Keratinocyte (primary cell): ENCODE data around the gene STARD3. TPM values are rescaled to one million over a fixed set of nuclear protein-coding genes. Genes with fewer than 3 reads are reported as not detected.
A peak's percentile ranks its signal among the peaks of the same experiment; 100 is the strongest.

Source experiments
- DNase-seq: peaks from one replicate; pipeline ENCODE4 v3.0.0-alpha.2; 2011; ENCODE audit warnings: low read depth, missing footprints, low spot score
- FAIRE-seq: peaks from 2 replicates; lab custom pipeline; 2011; peaks lifted over from hg19 to GRCh38; lab: Jason Lieb, UNC
- H2AFZ ChIP-seq: 2 replicates; pipeline ENCODE4 v1.6.0; 2012; ENCODE audit warnings: low read length, control low read depth, inconsistent platforms; ENCODE audit not compliant: control insufficient read depth
- H3K27ac ChIP-seq: 2 replicates; pipeline ENCODE4 v1.5.1; 2011; ENCODE audit warnings: low read length; ENCODE audit not compliant: control insufficient read depth, insufficient read depth
- H3K27me3 ChIP-seq: 3 replicates; pipeline ENCODE4 v1.6.0; 2011; ENCODE audit warnings: low read length; ENCODE audit not compliant: control insufficient read depth, insufficient read depth; ENCODE audit errors: extremely low read depth
- H3K36me3 ChIP-seq, 2 experiments: 2 replicates in 1 of 2; 3 replicates in 1 of 2; pipeline ENCODE4 v1.5.1; 2011; ENCODE audit warnings: low read length in 2 of 2, mild to moderate bottlenecking in 1 of 2; ENCODE audit not compliant: control insufficient read depth in 2 of 2, insufficient read depth in 2 of 2; ENCODE audit errors: extremely low read depth in 1 of 2
- H3K4me1 ChIP-seq: 3 replicates; pipeline ENCODE4 v1.5.1; 2011; ENCODE audit warnings: low read length; ENCODE audit not compliant: control insufficient read depth, insufficient read depth; ENCODE audit errors: extremely low read depth
- H3K4me2 ChIP-seq: 3 replicates; pipeline ENCODE4 v1.6.0; 2011; ENCODE audit warnings: low read depth, low read length; ENCODE audit not compliant: control insufficient read depth, insufficient read depth; ENCODE audit errors: extremely low read depth
- H3K4me3 ChIP-seq, 3 experiments: fragments of 200-600 bp in 1 of 3; sonication (generic) in 1 of 3; 2 replicates in 2 of 3; 3 replicates in 1 of 3; pipeline ENCODE4 v1.5.1; 2011 to 2016; ENCODE audit warnings: low read length in 3 of 3, mild to moderate bottlenecking in 3 of 3, control low read depth in 2 of 3, inconsistent platforms in 1 of 3, low read depth in 1 of 3, mixed read lengths in 1 of 3, mixed run types in 1 of 3, moderate library complexity in 1 of 3; ENCODE audit not compliant: control insufficient read depth in 2 of 3, insufficient read depth in 2 of 3; ENCODE audit errors: extremely low read depth in 1 of 3
- H3K79me2 ChIP-seq: 2 replicates; pipeline ENCODE4 v1.6.0; 2012; ENCODE audit warnings: low read length; ENCODE audit not compliant: control insufficient read depth, insufficient read depth
- H3K9ac ChIP-seq: 3 replicates; pipeline ENCODE4 v1.6.0; 2011; ENCODE audit warnings: low read length; ENCODE audit not compliant: control insufficient read depth, insufficient read depth; ENCODE audit errors: extremely low read depth
- H3K9me1 ChIP-seq: 3 replicates; pipeline ENCODE4 v1.6.0; 2011; ENCODE audit warnings: low read length; ENCODE audit not compliant: control insufficient read depth, insufficient read depth; ENCODE audit errors: extremely low read depth
- H3K9me3 ChIP-seq: 2 replicates; pipeline ENCODE4 v1.5.1; 2012; ENCODE audit warnings: low read depth, low read length; ENCODE audit not compliant: control insufficient read depth
- H4K20me1 ChIP-seq: 3 replicates; pipeline ENCODE4 v1.6.0; 2011; ENCODE audit warnings: low read length; ENCODE audit not compliant: control insufficient read depth, insufficient read depth; ENCODE audit errors: extremely low read depth
- CTCF ChIP-seq, 3 experiments: IDR thresholded peaks in 1 of 3; conservative IDR thresholded peaks in 1 of 3; optimal IDR thresholded peaks in 1 of 3; 2 replicates in 2 of 3; 3 replicates in 1 of 3; pipeline versions ENCODE3 to v1.5.1; 2011; ENCODE audit warnings: low read length in 3 of 3, mild to moderate bottlenecking in 3 of 3, moderate library complexity in 2 of 3, control low read depth in 1 of 3, inconsistent platforms in 1 of 3; ENCODE audit not compliant: insufficient read depth in 2 of 3; ENCODE audit errors: extremely low read depth in 1 of 3
- EZH2 ChIP-seq: IDR thresholded peaks from one replicate; pipeline ENCODE4 v1.6.1; 2012; ENCODE audit warnings: inconsistent platforms, mild to moderate bottlenecking, low read length, moderate library complexity
- dilution Hi-C: fragments of 300-500 bp; cut with MboI; formaldehyde crosslinking; loops from one replicate; pipeline ENCODE4 v1.7.0; 2020; ENCODE audit warnings: low sequenced_read_pairs; ENCODE audit not compliant: extremely low pct_ligation_motif_present
- polyA plus RNA-seq, 5 experiments: library from polyadenylated mRNA; depleted of rRNA in 3 of 5; stranded (reverse) in 3 of 5; stranded (forward) in 1 of 5; unstranded in 1 of 5; fragments of >200 nt; gene quantifications; 1 replicate in 1 of 5; 2 replicates in 3 of 5; 3 replicates in 1 of 5; pipeline versions ENCODE4 v1.2.1 to v1.2.3, GENCODE V29; 2011 to 2012; ENCODE audit warnings: missing spikeins in 2 of 5, low read depth in 1 of 5, low replicate concordance in 1 of 5

Gene STARD3
- polyA plus RNA-seq, 1 donor (not counting 4 experiments of a cell fraction or from before 2014, with no cell fraction given), result 29.0 TPM

- no peak for FAIRE-seq
- Histone ChIP-seq H3K36me3 (no peaks in the 10 kb centered on the region), H3K9me1 (no peaks in the 10 kb centered on the region), H3K27me3 (peaks cover 39% of the 10 kb centered on the region), H4K20me1 (peaks cover 2% of the 10 kb centered on the region), H3K27ac (no peak overlapping the region), H3K4me3 (peak overlapping the region in 2 of 3 experiments; percentile 57 to 61), H3K9me3 (no peaks in the 10 kb centered on the region), H3K4me1 (peaks cover 42% of the 10 kb centered on the region), H3K4me2 (peak overlapping the region; percentile 87), H3K79me2 (no peaks in the 10 kb centered on the region), H3K9ac (peak overlapping the region; percentile 37), H2AFZ (peak overlapping the region; percentile 81)
- TF ChIP-seq EZH2, result peak; percentile 91
- TF ChIP-seq CTCF (optimal IDR thresholded peaks at IDR 0.05 in 1 of 3, IDR thresholded peaks at IDR 0.05 in 1 of 3, conservative IDR thresholded peaks at IDR 0.05 in 1 of 3; ENCODE audit: extremely low read depth in 1 of 3, insufficient read depth in 2 of 3, low read length in 3 of 3), result no peak
- DNase-seq, result no peak
- dilution Hi-C loops, result no loop called here
Observed at GRCh38 chr17:39627047-39627711, 9.8 kb upstream of the STARD3 start.

GRCh38 chr17:39627712-39628516 lies 9.0 kb upstream of the STARD3 start:
- FAIRE-seq (no peak), DNase-seq (no peak)
- no peak overlapping the region for H3K27ac ChIP-seq
- no peak overlapping the region for H3K4me2 ChIP-seq
- H4K20me1 ChIP-seq, result peaks cover 2% of the 10 kb centered on the region
- H2AFZ ChIP-seq, result no peak overlapping the region
- dilution Hi-C loops, result no loop called here
- no peaks in the 10 kb centered on the region for H3K79me2 ChIP-seq
- H3K4me3 ChIP-seq, result no peak overlapping the region
- peaks cover 39% of the 10 kb centered on the region for H3K4me1 ChIP-seq
- no peaks in the 10 kb centered on the region for H3K9me3 ChIP-seq
- H3K9me1 ChIP-seq, result no peaks in the 10 kb centered on the region
- H3K27me3 ChIP-seq, result peaks cover 39% of the 10 kb centered on the region
- H3K36me3 ChIP-seq, result no peaks in the 10 kb centered on the region
- TF ChIP-seq CTCF (optimal IDR thresholded peaks at IDR 0.05 in 1 of 3, IDR thresholded peaks at IDR 0.05 in 1 of 3, conservative IDR thresholded peaks at IDR 0.05 in 1 of 3; ENCODE audit: extremely low read depth in 1 of 3, insufficient read depth in 2 of 3, low read length in 3 of 3), result no peak
- peak; percentile 58 for TF ChIP-seq EZH2
- H3K9ac ChIP-seq, result no peak overlapping the region
